Measurements from ENCODE around the gene AOPEP. TPM values are rescaled to one million over a fixed set of nuclear protein-coding genes. Genes with fewer than 3 reads are reported as not detected.

AOPEP gene
- total RNA-seq, 1 experiment from 2014 or later, result 15.0 TPM

- Histone ChIP-seq H4K20me1 (ENCODE audit: control insufficient read depth, insufficient read depth, insufficient read length) (no peaks in the 10 kb centered on the region), H4K91ac (ENCODE audit: insufficient read length, low read depth, low read length) (no peak overlapping the region), H2AFZ (ENCODE audit: low read length) (no peak overlapping the region), H4K5ac (ENCODE audit: insufficient read length, low read depth, low read length) (no peak overlapping the region), H3K27me3 (ENCODE audit: insufficient read depth, low read length) (no peaks in the 10 kb centered on the region), H4K8ac (replicated peaks; ENCODE audit: insufficient read length, low read depth, low read length) (no peak overlapping the region), H3K27ac (ENCODE audit: insufficient read length, low read depth, low read length) (no peak overlapping the region), H3K23ac (ENCODE audit: insufficient read length, low read depth, low read length) (no peak overlapping the region), H3K4me1 (ENCODE audit: insufficient read depth, low read length) (no peaks in the 10 kb centered on the region), H2BK120ac (ENCODE audit: low read depth, low read length, poor library complexity, severe bottlenecking) (no peak overlapping the region), H2BK15ac (ENCODE audit: low read depth, low read length) (no peak overlapping the region), H3K4ac (ENCODE audit: low read depth, low read length) (no peak overlapping the region), H3K9me3 (ENCODE audit: control insufficient read depth, low read depth, low read length) (no peaks in the 10 kb centered on the region), H3K14ac (ENCODE audit: insufficient read depth, low read length) (no peak overlapping the region), H3K79me1 (ENCODE audit: insufficient read depth, low read depth, low read length, poor library complexity, severe bottlenecking) (no peaks in the 10 kb centered on the region), H3K18ac (ENCODE audit: insufficient read length, low read depth, low read length) (no peak overlapping the region), H3K4me2 (ENCODE audit: insufficient read depth, insufficient read length, low read length) (no peak overlapping the region), H2BK20ac (ENCODE audit: low read depth, low read length, poor library complexity, severe bottlenecking) (no peak overlapping the region), H3T11ph (ENCODE audit: low read length) (no peak overlapping the region), H3K23me2 (ENCODE audit: insufficient read length, low read depth, low read length, poor library complexity, severe bottlenecking) (no peaks in the 10 kb centered on the region), H2BK12ac (ENCODE audit: insufficient read length, low read depth, low read length) (no peak overlapping the region), H2AK5ac (ENCODE audit: insufficient read length, low read length) (no peak overlapping the region), H2BK5ac (ENCODE audit: insufficient read length, low read length) (no peak overlapping the region), H3K79me2 (ENCODE audit: insufficient read depth, low read length) (no peaks in the 10 kb centered on the region), H3K56ac (ENCODE audit: insufficient read length, low read depth, low read length) (no peak overlapping the region), H3K9ac (ENCODE audit: extremely low read depth, insufficient read length, low read length) (no peak overlapping the region)
- no peak overlapping the region for H3K27ac Mint-ChIP-seq
- no peaks in the 10 kb centered on the region; a peak in 1 of 7 replicates for H3K36me3 Mint-ChIP-seq (ENCODE audit: insufficient read depth in 1 of 3, low read depth in 3 of 3)
- DNase-seq, result no peak
- H3K27me3 Mint-ChIP-seq (ENCODE audit: low read depth), result no peaks in the 10 kb centered on the region
- no CpG with 5 or more reads among the region's 10 CpGs for WGBS (ENCODE audit: extremely low coverage, insufficient read length, low lambda C conversion rate)
- TF ChIP-seq CTCF (conservative IDR thresholded peaks at IDR 0.05), result no peak
- H3K4me1 Mint-ChIP-seq, result peaks cover 3 to 8% of the 10 kb centered on the region in 2 experiments; a peak in 2 of 4 replicates
- no peak overlapping the region for H3K4me3 Mint-ChIP-seq
- H3K9me3 Mint-ChIP-seq, result no peaks in the 10 kb centered on the region
These were observed 304.6 kb downstream of the AOPEP start for GRCh38 chr9:95030920-95031642.
